Upper lobe of left lung (tissue), 6 donors: ENCODE data around the gene TAF15. TPM values are rescaled to one million over a fixed set of nuclear protein-coding genes. Genes with fewer than 3 reads are reported as not detected.

Experiments used
- ATAC-seq, 2 donors: fragments of 200-7000 bp; cut with Tn5 transposase; one replicate each; pipeline ENCODE4 v1.9.1; 2022; ENCODE audit warnings: mild to moderate bottlenecking in 2 of 2, moderate library complexity in 2 of 2; ENCODE audit not compliant: low FRiP score in 2 of 2
- DNase-seq, 2 donors: peaks; one replicate each; pipeline ENCODE4 v3.0.0-alpha.2; 2019 to 2020
- H3K27ac ChIP-seq, 4 donors: fragments of 200-600 bp; sonication (generic); one replicate each; pipeline ENCODE4 v1.5.1; 2016 to 2019
- H3K27me3 ChIP-seq, 4 donors: fragments of 200-600 bp; sonication (generic); one replicate each; pipeline ENCODE4 v1.5.1; 2017 to 2019
- H3K36me3 ChIP-seq, 4 donors: fragments of 200-600 bp; sonication (generic); one replicate each; pipeline ENCODE4 v1.5.1; 2016 to 2019
- H3K4me1 ChIP-seq, 4 donors: fragments of 200-600 bp; sonication (generic); one replicate each; pipeline ENCODE4 v1.5.1; 2018 to 2019
- H3K4me3 ChIP-seq, 4 donors: fragments of 200-600 bp; sonication (generic); one replicate each; pipeline ENCODE4 v1.5.1; 2017 to 2019; ENCODE audit warnings: mild to moderate bottlenecking in 2 of 4, moderate library complexity in 1 of 4
- H3K9me3 ChIP-seq, 4 donors: fragments of 200-600 bp; sonication (generic); one replicate each; pipeline ENCODE4 v1.5.1; 2018 to 2019
- CTCF ChIP-seq, 6 experiments: fragments of 450-650 bp in 4 of 6; fragments of 200-600 bp in 2 of 6; sonication (generic) in 2 of 6; IDR thresholded peaks; one replicate each; pipeline ENCODE4 v1.5.1; 2016 to 2019; ENCODE audit warnings: antibody characterized with exemption in 6 of 6
- EP300 ChIP-seq, 4 donors: sonication (generic); formaldehyde crosslinking; IDR thresholded peaks; one replicate each; pipeline ENCODE4 v1.5.1; 2017; ENCODE audit warnings: antibody characterized with exemption in 4 of 4, control low read depth in 2 of 4
- POLR2A ChIP-seq, 4 donors: fragments of 450-650 bp; IDR thresholded peaks; one replicate each; pipeline ENCODE4 v1.5.1; 2016 to 2017; ENCODE audit warnings: antibody characterized with exemption in 4 of 4, mild to moderate bottlenecking in 2 of 4
- POLR2AphosphoS5 ChIP-seq, 2 donors: sonication (generic); formaldehyde crosslinking; IDR thresholded peaks; one replicate each; pipeline ENCODE4 v1.5.1; 2017; ENCODE audit warnings: antibody characterized with exemption in 2 of 2
- WGBS, 2 donors: methylation state at CpG; one replicate each; pipeline ENCODE4 v1.1.5; 2017 to 2018; 5-methylcytosine and 5-hydroxymethylcytosine counted together
- total RNA-seq, 6 donors: library from RNA; depleted of rRNA in 4 of 6; stranded (reverse); fragments of >200 nt in 4 of 6; gene quantifications; one replicate each; pipeline versions ENCODE4 v1.1.0 to v1.2.1, GENCODE V29; 2016 to 2021
- donor health status: DM: no; HTN: no; CAD: no; lungs with moderate emphysema.
- donor health status: DM: no; HTN: yes; CAD: no; lungs with severe emphysema.

The TAF15 gene
- total RNA-seq, 6 donors from 2014 or later: 42.4 to 137 (median 93.0) TPM

- TF ChIP-seq CTCF (IDR thresholded peaks at IDR 0.05) (no peak), POLR2AphosphoS5 (IDR thresholded peaks at IDR 0.05) (no peak), EP300 (IDR thresholded peaks at IDR 0.05) (no peak), POLR2A (IDR thresholded peaks at IDR 0.05) (no peak)
- 90 to 91% methylated on average over 2 of the region's 2 CpGs for WGBS, 2 donors
- Histone ChIP-seq H3K9me3 (no peaks in the 10 kb centered on the region), H3K4me1 (peaks cover 0 to 12% (median 5%) of the 10 kb centered on the region in 4 donors), H3K27ac (no peak overlapping the region), H3K36me3 (no peaks in the 10 kb centered on the region), H3K4me3 (no peak overlapping the region), H3K27me3 (no peaks in the 10 kb centered on the region)
- ATAC-seq (no peak), DNase-seq (no peak)
These were observed 80.0 kb downstream of the TAF15 start for GRCh38 chr17:35889241-35889640.

GRCh38 chr17:35889818-35890773, 80.8 kb downstream of the TAF15 start:
- Histone ChIP-seq H3K27ac (peak overlapping the region in 2 of 4 donors; percentile 7 to 11), H3K9me3 (no peaks in the 10 kb centered on the region), H3K27me3 (no peaks in the 10 kb centered on the region), H3K4me1 (peaks cover 0 to 12% (median 5%) of the 10 kb centered on the region in 4 donors), H3K4me3 (no peak overlapping the region), H3K36me3 (no peaks in the 10 kb centered on the region)
- TF ChIP-seq POLR2A (IDR thresholded peaks at IDR 0.05) (no peak), CTCF (IDR thresholded peaks at IDR 0.05) (no peak), POLR2AphosphoS5 (IDR thresholded peaks at IDR 0.05) (no peak), EP300 (IDR thresholded peaks at IDR 0.05) (no peak)
- DNase-seq (no peak), ATAC-seq (peak in 1 of 2 donors; percentile 47)
- WGBS, 2 donors: 82 to 88% methylated on average over 2 of the region's 2 CpGs

GRCh38 chr17:35890774-35891155, 81.5 kb downstream of the TAF15 start:
- peaks cover 0 to 12% (median 5%) of the 10 kb centered on the region in 4 donors for H3K4me1 ChIP-seq

GRCh38 chr17:35891269-35891668, 82.0 kb downstream of the TAF15 start:
- WGBS, 2 donors: 80 to 87% methylated on average over 4 of the region's 4 CpGs
- no peak for DNase-seq

More at GRCh38 chr17:35890774-35891155, 81.5 kb downstream of the TAF15 start:
- 62 to 75% methylated on average over 3 to 4 of the region's 4 CpGs for WGBS, 2 donors
- Histone ChIP-seq H3K9me3 (no peaks in the 10 kb centered on the region), H3K27ac (peak overlapping the region in 1 of 4 donors; percentile 13), H3K4me3 (no peak overlapping the region), H3K27me3 (no peaks in the 10 kb centered on the region), H3K36me3 (no peaks in the 10 kb centered on the region)
- ATAC-seq (peak in 1 of 2 donors; percentile 32), DNase-seq (peak in 1 of 2 donors; percentile 50)
- no peak for TF ChIP-seq POLR2A (IDR thresholded peaks at IDR 0.05)
- TF ChIP-seq EP300 (IDR thresholded peaks at IDR 0.05): no peak
- peak in 1 of 2 donors; percentile 40 for TF ChIP-seq POLR2AphosphoS5 (IDR thresholded peaks at IDR 0.05)

More at GRCh38 chr17:35891269-35891668, 82.0 kb downstream of the TAF15 start:
- no peak for TF ChIP-seq EP300 (IDR thresholded peaks at IDR 0.05)
- TF ChIP-seq CTCF (IDR thresholded peaks at IDR 0.05): no peak
- Histone ChIP-seq H3K4me1 (peaks cover 0 to 12% (median 5%) of the 10 kb centered on the region in 4 donors), H3K36me3 (no peaks in the 10 kb centered on the region), H3K9me3 (no peaks in the 10 kb centered on the region), H3K27me3 (no peaks in the 10 kb centered on the region), H3K4me3 (no peak overlapping the region), H3K27ac (peak overlapping the region in 2 of 4 donors; percentile 9 to 13)
- ATAC-seq: no peak
